AG04450 (cell line): ENCODE measurements around the gene DNAH10. TPM values are rescaled to one million over a fixed set of nuclear protein-coding genes. Genes with fewer than 3 reads are reported as not detected.
A peak's percentile ranks its signal among the peaks of the same experiment; 100 is the strongest.

Experiments
- CTCF ChIA-PET: fragments of 300-600, 350-600 bp; formaldehyde crosslinking; extraction: SDS; loops from one replicate; lab custom pipeline; 2022; ENCODE audit warnings: antibody characterized with exemption, inconsistent platforms; lab: Charles Lee
- POLR2A ChIA-PET: fragments of 350-600 bp; formaldehyde crosslinking; extraction: SDS; loops from one replicate; lab custom pipeline; 2021; ENCODE audit warnings: antibody characterized with exemption, inconsistent platforms; lab: Yijun Ruan, JAX
- DNase-seq: peaks from one replicate; pipeline ENCODE4 v3.0.0-alpha.2; 2011; ENCODE audit warnings: low read depth, low spot score
- H3K27ac ChIP-seq: one replicate; pipeline ENCODE4 v1.5.1; 2012; ENCODE audit warnings: low read depth, low read length, control low read depth
- H3K27me3 ChIP-seq: one replicate; pipeline ENCODE4 v1.6.0; 2012; ENCODE audit warnings: low read length; ENCODE audit not compliant: control insufficient read depth, insufficient read depth
- H3K4me3 ChIP-seq: 2 replicates; pipeline ENCODE4 v1.5.1; 2011; ENCODE audit warnings: mild to moderate bottlenecking, low read depth, low read length, control low read depth
- H3K9me3 ChIP-seq: 2 replicates; pipeline ENCODE4 v1.5.1; 2012; ENCODE audit warnings: low read length; ENCODE audit not compliant: control insufficient read depth, insufficient read depth
- CTCF ChIP-seq: IDR thresholded peaks from 2 replicates; pipeline ENCODE4 v1.5.1; 2011; ENCODE audit warnings: low read depth, low read length, control low read depth, inconsistent platforms
- polyA plus RNA-seq: library from polyadenylated mRNA; depleted of rRNA; stranded (reverse); fragments of >200 nt; gene quantifications from 2 replicates; pipeline ENCODE4 v1.2.3, GENCODE V29; 2011

DNAH10 gene
- polyA plus RNA-seq, 1 experiment, result 9.1 TPM

- peaks cover 37% of the 10 kb centered on the region for H3K27me3 ChIP-seq
- H3K27ac ChIP-seq, result no peak overlapping the region
- H3K9me3 ChIP-seq, result peaks cover 4% of the 10 kb centered on the region; the same call in 1 of the 2 replicates
- POLR2A ChIA-PET, result no interaction called here
- DNase-seq, result no peak
- no peak overlapping the region for H3K4me3 ChIP-seq
- CTCF ChIA-PET, result interaction anchor here (1.5 kb wide), 1 partner anchor 15 kb away, joined by 4 read pairs; no protein-coding TSS in a partner anchor
- TF ChIP-seq CTCF, result no peak
Measured at GRCh38 chr12:123891011-123891410, 128.9 kb downstream of the DNAH10 start.

GRCh38 chr12:123891516-123892179, 129.5 kb downstream of the DNAH10 start:
- Histone ChIP-seq H3K27me3 (peaks cover 33% of the 10 kb centered on the region), H3K9me3 (no peaks in the 10 kb centered on the region; the same call in 1 of the 2 replicates), H3K4me3 (no peak overlapping the region), H3K27ac (no peak overlapping the region)
- CTCF ChIA-PET, result interaction anchor here (1.0 to 1.5 kb wide), 2 partner anchors 14 kb away, joined by 3 to 4 read pairs; no protein-coding TSS in a partner anchor
- no peak for DNase-seq
- 0 out of 2 replicates have a peak, but pooled peaks have one; percentile 4 for TF ChIP-seq CTCF
- POLR2A ChIA-PET, result no interaction called here

GRCh38 chr12:123892180-123892559, 130.1 kb downstream of the DNAH10 start:
- no peak for DNase-seq
- ChIA-PET POLR2A (no interaction called here), CTCF (interaction anchor here (1.0 kb wide), 1 partner anchor 14 kb away, joined by 3 read pairs; no protein-coding TSS in a partner anchor)
- Histone ChIP-seq H3K27me3 (peaks cover 30% of the 10 kb centered on the region), H3K4me3 (no peak overlapping the region), H3K27ac (no peak overlapping the region), H3K9me3 (no peaks in the 10 kb centered on the region)
- TF ChIP-seq CTCF, result no peak

- POLR2A ChIA-PET, result no interaction called here
- CTCF ChIA-PET, result interaction anchor here (1.0 kb wide), 1 partner anchor 13 kb away, joined by 3 read pairs; no protein-coding TSS in a partner anchor
- no peaks in the 10 kb centered on the region for H3K9me3 ChIP-seq
- no peak overlapping the region for H3K27ac ChIP-seq
- H3K27me3 ChIP-seq, result peaks cover 27% of the 10 kb centered on the region
- DNase-seq, result no peak
- H3K4me3 ChIP-seq, result no peak overlapping the region
- TF ChIP-seq CTCF, result no peak
Measured at GRCh38 chr12:123892853-123893252, 130.8 kb downstream of the DNAH10 start.

- no peak overlapping the region for H3K4me3 ChIP-seq
- CTCF ChIA-PET, result no interaction called here
- H3K9me3 ChIP-seq, result no peaks in the 10 kb centered on the region
- H3K27me3 ChIP-seq, result peaks cover 25% of the 10 kb centered on the region
- no peak for DNase-seq
- no peak overlapping the region for H3K27ac ChIP-seq
- POLR2A ChIA-PET, result no interaction called here
- TF ChIP-seq CTCF, result no peak
Measured at GRCh38 chr12:123893276-123893675, 131.2 kb downstream of the DNAH10 start.
